OCI-LY7 (cell line): Measurements from ENCODE around the gene TES. TPM values are rescaled to one million over a fixed set of nuclear protein-coding genes. Genes with fewer than 3 reads are reported as not detected.

ENCODE experiments used
- BruUV-seq: library from RNA; stranded (reverse); fragments of 400-500 nt; replicated peaks from 2 replicates; lab custom pipeline; 2021; lab: Mats Ljungman, UMichigan
- CTCF ChIA-PET: fragments of 300-600 bp; sonication (Branson Sonifier 250); formaldehyde crosslinking; loops from one replicate; lab custom pipeline; 2022; ENCODE audit warnings: antibody characterized with exemption; ENCODE audit not compliant: unreplicated experiment; lab: Charles Lee
- POLR2A ChIA-PET: fragments of 300-600 bp; sonication (Branson Sonifier 250); formaldehyde crosslinking; loops from one replicate; lab custom pipeline; 2022; ENCODE audit warnings: antibody characterized with exemption; lab: Charles Lee
- DNase-seq: peaks from one replicate; pipeline ENCODE4 v3.0.0-alpha.2; 2015; ENCODE audit warnings: low spot score
- H2AFZ ChIP-seq: fragments of 200-600 bp; sonication (generic), shearing (Covaris generic); 2 replicates; pipeline ENCODE4 v1.6.1; 2014; ENCODE audit warnings: mild to moderate bottlenecking, antibody characterized with exemption, low read length, moderate library complexity
- H3K27ac ChIP-seq: fragments of 200-600 bp; sonication (generic); 2 replicates; pipeline ENCODE4 v1.5.1; 2014; ENCODE audit warnings: mixed run types, low read depth, mild to moderate bottlenecking, moderate library complexity, low read length, inconsistent platforms; ENCODE audit not compliant: poor library complexity, severe bottlenecking
- H3K36me3 ChIP-seq: fragments of 200-600 bp; sonication (generic); 2 replicates; pipeline ENCODE4 v1.6.1; 2014; ENCODE audit warnings: mild to moderate bottlenecking, antibody characterized with exemption, low read length, moderate library complexity, mixed read lengths; ENCODE audit not compliant: insufficient read depth
- H3K4me1 ChIP-seq: fragments of 200-600 bp; sonication (generic); 2 replicates; pipeline ENCODE4 v1.5.1; 2014; ENCODE audit warnings: mild to moderate bottlenecking, low read length; ENCODE audit not compliant: insufficient read depth, poor library complexity, severe bottlenecking
- H3K4me2 ChIP-seq: fragments of 200-600 bp; sonication (generic); 2 replicates; pipeline ENCODE4 v1.6.1; 2014; ENCODE audit warnings: mild to moderate bottlenecking, low read length
- H3K4me3 ChIP-seq: fragments of 200-600 bp; sonication (generic); 2 replicates; pipeline ENCODE4 v1.5.1; 2014; ENCODE audit warnings: mild to moderate bottlenecking, low read depth, low read length; ENCODE audit not compliant: poor library complexity, severe bottlenecking
- H3K79me2 ChIP-seq: fragments of 200-600 bp; sonication (generic); 2 replicates; pipeline ENCODE4 v1.6.1; 2016; ENCODE audit warnings: low read depth, mild to moderate bottlenecking, low read length, moderate library complexity, mixed read lengths; ENCODE audit not compliant: insufficient read depth
- H3K9me2 ChIP-seq: fragments of 200-600 bp; sonication (generic); 2 replicates; pipeline ENCODE4 v1.6.1; 2016; ENCODE audit warnings: mild to moderate bottlenecking, low read length, mixed read lengths; ENCODE audit not compliant: insufficient read depth
- H3K9me3 ChIP-seq: fragments of 200-600 bp; sonication (generic); 2 replicates; pipeline ENCODE4 v1.6.1; 2014; ENCODE audit warnings: mild to moderate bottlenecking, mixed run types, low read length, mixed read lengths
- H4K20me1 ChIP-seq: fragments of 200-600 bp; sonication (generic); 2 replicates; pipeline ENCODE4 v1.6.1; 2014; ENCODE audit warnings: mild to moderate bottlenecking, antibody characterized with exemption, low read length, moderate library complexity, mixed read lengths; ENCODE audit not compliant: insufficient read depth
- CTCF ChIP-seq: fragments of 200-600 bp; sonication (generic); conservative IDR thresholded peaks from 2 replicates; pipeline ENCODE4 v1.5.1; 2014; ENCODE audit warnings: mild to moderate bottlenecking, antibody characterized with exemption, low read length, moderate library complexity, mixed read lengths
- EZH2phosphoT487 ChIP-seq: fragments of 200-600 bp; sonication (generic); IDR thresholded peaks from 2 replicates; pipeline ENCODE4 v1.6.1; 2018; ENCODE audit warnings: low read depth, borderline replicate concordance, mild to moderate bottlenecking, mixed run types, antibody characterized with exemption, low read length, moderate library complexity, mixed read lengths
- intact Hi-C: fragments of 100-400 bp; cut with micrococcal nuclease; formaldehyde crosslinking; loops from one replicate; pipeline ENCODE4 v1.10.0; 2022; ENCODE audit not compliant: unreplicated experiment
- total RNA-seq, 2 experiments: library from RNA; depleted of rRNA in 1 of 2; stranded (reverse); fragments of >200 nt in 1 of 2; shearing (Covaris generic) in 1 of 2; gene quantifications; 2 replicates each; pipeline ENCODE4 v1.2.3, GENCODE V29; 2014 to 2022

Gene TES
- total RNA-seq, 2 experiments from 2014 or later: not detected

- TF ChIP-seq CTCF: no peak
- TF ChIP-seq EZH2phosphoT487: no peak
- Histone ChIP-seq H4K20me1 (no peaks in the 10 kb centered on the region; the same call in 1 of the 2 replicates), H3K27ac (no peak overlapping the region), H3K36me3 (no peaks in the 10 kb centered on the region), H3K4me2 (no peak overlapping the region), H3K79me2 (no peaks in the 10 kb centered on the region), H3K9me2 (no peaks in the 10 kb centered on the region), H3K9me3 (no peaks in the 10 kb centered on the region), H2AFZ (no peak overlapping the region), H3K4me1 (no peaks in the 10 kb centered on the region), H3K4me3 (no peak overlapping the region)
- no TSS peak for BruUV-seq
- no peak for DNase-seq
- ChIA-PET CTCF (no interaction called here), POLR2A (no interaction called here)
- intact Hi-C loops: no loop called here
Observed at GRCh38 chr7:116228241-116228640, 17.9 kb downstream of the TES start.

- no TSS peak for BruUV-seq
- no peaks in the 10 kb centered on the region for H3K36me3 ChIP-seq
- DNase-seq: no peak
- H3K79me2 ChIP-seq: no peaks in the 10 kb centered on the region
- TF ChIP-seq CTCF (no peak), EZH2phosphoT487 (no peak)
- H3K9me2 ChIP-seq: no peaks in the 10 kb centered on the region
- H3K9me3 ChIP-seq: no peaks in the 10 kb centered on the region
- POLR2A ChIA-PET: interaction anchor here (0.6 kb wide), 1 partner anchor 12 kb away, joined by 3 read pairs; no protein-coding TSS in a partner anchor
- H4K20me1 ChIP-seq: no peaks in the 10 kb centered on the region
- H3K4me2 ChIP-seq: no peak overlapping the region
- no peak overlapping the region for H3K4me3 ChIP-seq
- H3K27ac ChIP-seq: no peak overlapping the region
- CTCF ChIA-PET: no interaction called here
- no peak overlapping the region for H2AFZ ChIP-seq
- intact Hi-C loops: no loop called here
- H3K4me1 ChIP-seq: no peaks in the 10 kb centered on the region
Observed at GRCh38 chr7:116229366-116229765, 19.0 kb downstream of the TES start.

GRCh38 chr7:116230191-116231005 is 20.1 kb downstream of the TES start:
- intact Hi-C loops: no loop called here
- no peak overlapping the region for H2AFZ ChIP-seq
- no peaks in the 10 kb centered on the region for H3K9me3 ChIP-seq
- CTCF ChIA-PET: no interaction called here
- no peaks in the 10 kb centered on the region for H3K9me2 ChIP-seq
- H3K27ac ChIP-seq: no peak overlapping the region
- POLR2A ChIA-PET: interaction anchor here (0.6 kb wide), 1 partner anchor 366 kb away, joined by 4 read pairs; no protein-coding TSS in a partner anchor
- H3K4me2 ChIP-seq: no peak overlapping the region
- no peaks in the 10 kb centered on the region for H3K79me2 ChIP-seq
- BruUV-seq: no TSS peak
- DNase-seq: no peak
- no peaks in the 10 kb centered on the region for H3K4me1 ChIP-seq
- H4K20me1 ChIP-seq: no peaks in the 10 kb centered on the region
- TF ChIP-seq CTCF (no peak), EZH2phosphoT487 (no peak)
- H3K4me3 ChIP-seq: no peak overlapping the region
- no peaks in the 10 kb centered on the region for H3K36me3 ChIP-seq
